Measurements from ENCODE around the gene TNFRSF12A.

GRCh38 chr16:3012828-3013420, 7.2 kb upstream of the TNFRSF12A start, which contains the start of gene CLDN9:
- TF ChIP-seq CTCF (tag by site-specific recombination; IDR thresholded peaks at IDR 0.05), result no peak
- no peak for TF ChIP-seq TCF7L2 (IDR thresholded peaks at IDR 0.05; ENCODE audit: borderline replicate concordance, low read depth, low read length)
- no peak for TF ChIP-seq ZNF404 (tag by site-specific recombination; IDR thresholded peaks at IDR 0.05)
- no peak for TF ChIP-seq ZNF302 (tag by site-specific recombination; IDR thresholded peaks at IDR 0.05; ENCODE audit: low read depth)
- TF ChIP-seq ZNF791 (tag by site-specific recombination; IDR thresholded peaks at IDR 0.05), result no peak
- TF ChIP-seq RBAK (tag by site-specific recombination; IDR thresholded peaks at IDR 0.05), result no peak
- TF ChIP-seq GLIS2 (tag by site-specific recombination; IDR thresholded peaks at IDR 0.05), result no peak
